GM19025 (cell line): ENCODE measurements around the gene SEMA3B.
A peak's percentile ranks its signal among the peaks of the same experiment; 100 is the strongest.
"Not testable (repeated sequence)": the region's sequence is repeated elsewhere in the genome, so short reads cannot be mapped to it uniquely, and the experiment has no call there.

Experiments
- ATAC-seq: cut with Tn5 transposase; IDR thresholded peaks from one replicate; pipeline ENCODE4 v1.9.1; 2021; ENCODE audit warnings: mild to moderate bottlenecking, low read depth, moderate library complexity; ENCODE audit not compliant: unreplicated experiment

The SEMA3B gene

GRCh38 chr3:50258029-50258680 lies 10.8 kb upstream of the SEMA3B start:
- no peak for ATAC-seq

- no peak for ATAC-seq
These were observed 10.0 kb upstream of the SEMA3B start for GRCh38 chr3:50258979-50259378.

- peak; percentile 14 for ATAC-seq
These were observed 9.4 kb upstream of the SEMA3B start for GRCh38 chr3:50259432-50260026.

GRCh38 chr3:50260027-50260941 lies 8.7 kb upstream of the SEMA3B start:
- peak; percentile 87 for ATAC-seq

GRCh38 chr3:50260942-50261441 lies 8.0 kb upstream of the SEMA3B start:
- ATAC-seq: no peak

GRCh38 chr3:50261505-50261904 lies 7.4 kb upstream of the SEMA3B start:
- ATAC-seq: no peak

GRCh38 chr3:50262200-50262599 lies 6.7 kb upstream of the SEMA3B start:
- not testable (repeated sequence) for ATAC-seq

- no peak for ATAC-seq
These were observed 6.2 kb upstream of the SEMA3B start for GRCh38 chr3:50262778-50263177.

- no peak for ATAC-seq
These were observed 5.2 kb upstream of the SEMA3B start for GRCh38 chr3:50263478-50264382.

GRCh38 chr3:50264383-50264963 lies 4.5 kb upstream of the SEMA3B start:
- no peak for ATAC-seq

- no peak for ATAC-seq
These were observed 3.9 kb upstream of the SEMA3B start for GRCh38 chr3:50264964-50265485.

GRCh38 chr3:50265571-50265970 lies 3.4 kb upstream of the SEMA3B start:
- ATAC-seq: no peak

- ATAC-seq: no peak
These were observed 2.9 kb upstream of the SEMA3B start for GRCh38 chr3:50266017-50266416.

GRCh38 chr3:50266836-50267235 lies 2.1 kb upstream of the SEMA3B start:
- no peak for ATAC-seq

GRCh38 chr3:50267280-50267913 lies 1.6 kb upstream of the SEMA3B start:
- ATAC-seq: no peak

- ATAC-seq: no peak
These were observed 671 bp upstream of the SEMA3B start for GRCh38 chr3:50268276-50268675.

- ATAC-seq: no peak
These were observed 513 bp downstream of the SEMA3B start for GRCh38 chr3:50269460-50269859.

GRCh38 chr3:50269977-50270413 lies 1.0 kb downstream of the SEMA3B start:
- ATAC-seq: no peak
